HG03196 (cell line): ENCODE measurements around the gene MACF1.
"Not testable (repeated sequence)": the region's sequence is repeated elsewhere in the genome, so short reads cannot be mapped to it uniquely, and the experiment has no call there.

Source experiments
- ATAC-seq: cut with Tn5 transposase; IDR thresholded peaks from one replicate; pipeline ENCODE4 v1.9.1; 2021; ENCODE audit not compliant: unreplicated experiment

MACF1 gene

DNA sequence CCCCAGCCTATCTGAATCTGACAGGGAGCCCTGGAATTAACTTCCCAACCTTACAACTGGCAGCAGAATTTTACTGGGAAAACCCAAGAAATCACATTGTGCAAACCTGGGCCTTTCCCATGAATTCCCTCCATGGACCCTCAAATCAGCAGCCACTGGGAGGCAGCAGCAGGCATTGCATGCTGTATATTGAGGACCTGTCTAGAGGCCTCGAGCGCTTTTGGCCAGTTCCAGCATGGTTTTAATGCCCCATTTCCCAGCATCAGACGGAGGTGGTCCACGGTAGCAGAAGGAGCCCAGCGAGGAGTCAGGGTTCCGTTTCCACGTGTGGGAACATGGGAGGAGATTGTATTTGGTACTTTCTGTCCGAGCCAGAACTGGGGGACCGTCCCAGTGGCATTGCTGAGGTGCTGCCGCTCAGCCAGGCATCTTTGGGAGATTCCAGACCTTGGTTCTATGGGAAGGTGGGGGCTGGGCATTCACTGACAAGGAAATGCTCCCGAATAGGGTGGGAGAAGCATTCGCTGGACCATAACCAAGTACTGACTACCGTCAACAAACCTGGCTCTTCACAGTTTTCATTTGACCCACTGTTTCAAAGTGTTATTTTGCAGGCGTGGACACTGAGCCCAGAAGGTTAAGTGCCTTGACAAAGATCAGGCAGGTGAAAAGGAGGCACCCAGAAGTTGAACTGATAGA lies 302.9 kb downstream of the MACF1 start:
- no peak for ATAC-seq

DNA sequence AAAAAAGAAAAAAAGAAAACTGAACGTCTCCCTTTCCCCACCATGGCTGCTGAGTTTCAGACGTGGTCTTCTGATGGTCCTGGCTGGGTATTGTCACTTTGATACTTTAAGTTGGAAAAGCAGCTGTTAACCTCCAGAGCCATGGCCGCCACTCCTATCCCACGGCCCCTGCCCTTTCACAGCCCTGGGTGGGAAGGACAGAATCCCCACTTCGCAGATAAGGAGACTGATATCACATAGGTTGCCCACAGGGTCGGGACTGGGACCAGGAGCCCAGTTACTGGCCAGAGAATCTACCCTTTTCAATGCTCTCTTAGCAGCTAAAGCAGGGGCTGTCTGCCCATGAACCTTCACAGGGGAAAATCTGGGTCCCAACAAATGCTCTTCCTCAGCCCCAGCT lies 303.8 kb downstream of the MACF1 start:
- no peak for ATAC-seq

DNA sequence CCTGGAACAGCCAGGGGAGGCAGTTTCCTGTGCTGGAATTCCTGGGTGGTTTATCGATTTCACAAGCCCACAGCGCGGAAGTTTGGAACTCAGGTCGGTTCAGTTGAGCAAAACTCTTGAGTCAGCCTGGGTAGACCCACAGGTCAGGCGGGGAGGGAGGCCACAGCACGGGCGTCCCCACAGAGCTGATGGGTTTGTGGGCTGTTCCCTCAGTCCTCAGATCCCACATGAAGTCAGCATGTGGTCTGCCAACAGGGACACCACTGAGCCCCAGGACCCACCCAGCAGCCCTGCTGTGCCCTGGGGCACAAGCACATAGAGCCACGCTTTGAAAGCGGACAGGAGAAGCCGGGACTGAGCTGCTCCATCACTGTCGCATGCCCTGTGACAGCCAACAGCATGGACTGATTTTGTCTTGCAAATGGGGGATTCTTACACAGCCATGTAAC lies 304.4 kb downstream of the MACF1 start:
- peak; percentile 11 for ATAC-seq

DNA sequence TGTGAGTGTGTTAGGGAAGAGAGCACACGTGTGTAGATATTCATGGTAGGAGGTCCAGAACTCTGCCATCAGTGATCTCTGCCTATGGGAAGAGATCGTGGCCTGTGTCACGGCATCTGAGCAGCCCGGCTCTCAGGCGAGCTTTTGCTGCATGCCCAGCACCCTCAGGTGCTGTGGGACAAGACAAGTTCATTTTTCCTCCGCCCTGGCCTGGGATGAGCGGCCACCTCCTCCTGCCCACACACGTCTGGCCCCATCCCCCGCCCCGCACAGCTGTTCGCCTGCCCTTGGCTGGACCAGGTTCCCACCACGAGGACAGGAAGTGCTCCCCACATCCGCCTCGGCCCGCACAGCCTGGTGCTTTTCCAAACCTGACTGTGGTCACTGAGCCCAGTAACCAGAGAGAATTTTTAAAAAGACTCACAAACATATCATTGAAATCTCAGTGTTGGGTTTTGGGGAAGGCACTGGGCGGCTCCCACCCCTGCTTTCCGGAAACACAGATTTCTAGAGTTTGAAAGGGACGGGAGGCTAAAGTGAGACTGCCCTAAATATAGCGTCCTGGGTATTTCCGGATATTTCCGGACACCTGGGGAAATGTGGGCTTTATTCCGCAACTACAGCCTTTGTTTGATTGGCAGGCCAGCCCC lies 305.0 kb downstream of the MACF1 start:
- peak; percentile 61 for ATAC-seq

GRCh38 chr1:39510570-39511186 lies 306.2 kb downstream of the MACF1 start:
- ATAC-seq, result not testable (repeated sequence)

DNA sequence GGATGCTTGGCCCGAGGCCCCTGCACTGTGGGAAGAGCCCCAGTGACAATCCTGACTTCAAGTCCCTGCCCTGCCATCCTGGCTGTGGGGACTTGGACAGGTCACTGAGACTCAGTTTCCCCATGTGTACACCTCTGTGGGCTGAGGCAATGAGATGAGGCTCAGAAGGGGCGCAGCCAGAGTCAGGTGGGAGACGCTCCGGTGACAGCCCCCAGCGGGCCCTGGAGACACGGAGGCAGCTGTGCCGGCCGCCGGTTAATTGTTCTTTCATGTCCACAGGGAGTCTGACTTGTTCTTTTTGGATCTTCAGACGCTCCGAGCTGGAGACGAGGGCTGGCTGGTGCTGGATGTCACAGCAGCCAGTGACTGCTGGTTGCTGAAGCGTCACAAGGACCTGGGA lies 307.0 kb downstream of the MACF1 start:
- ATAC-seq, result not testable (repeated sequence)

DNA sequence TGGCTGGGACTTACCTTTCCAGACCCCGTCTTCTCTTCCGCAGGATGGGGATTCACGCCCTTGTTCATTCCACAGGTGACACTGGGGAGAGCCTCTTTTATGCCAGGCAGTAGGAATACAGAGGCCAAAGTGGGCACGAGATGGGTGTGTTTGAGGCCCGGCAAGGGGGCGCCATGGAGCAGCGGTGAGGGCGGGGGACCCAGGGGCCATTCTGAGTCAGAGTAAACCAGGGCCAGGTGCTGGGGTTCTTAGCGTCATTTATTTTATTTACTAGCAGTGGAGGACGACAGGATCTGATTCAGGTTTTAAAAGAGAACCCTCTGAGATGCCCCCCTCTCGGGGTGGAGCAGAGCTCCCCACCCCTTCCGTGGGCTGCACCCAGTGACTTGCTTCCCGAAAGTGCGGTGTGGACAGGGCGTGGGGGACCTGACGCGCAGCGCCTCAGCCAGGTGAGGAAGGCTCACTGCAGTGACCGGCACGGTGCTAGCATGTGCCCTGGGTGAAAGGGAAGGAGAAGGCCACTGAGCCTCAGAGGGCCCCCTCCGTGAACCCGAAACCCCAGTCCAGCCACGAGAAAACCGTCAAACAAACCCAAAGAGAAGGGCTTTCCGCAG lies 307.8 kb downstream of the MACF1 start:
- not testable (repeated sequence) for ATAC-seq

DNA sequence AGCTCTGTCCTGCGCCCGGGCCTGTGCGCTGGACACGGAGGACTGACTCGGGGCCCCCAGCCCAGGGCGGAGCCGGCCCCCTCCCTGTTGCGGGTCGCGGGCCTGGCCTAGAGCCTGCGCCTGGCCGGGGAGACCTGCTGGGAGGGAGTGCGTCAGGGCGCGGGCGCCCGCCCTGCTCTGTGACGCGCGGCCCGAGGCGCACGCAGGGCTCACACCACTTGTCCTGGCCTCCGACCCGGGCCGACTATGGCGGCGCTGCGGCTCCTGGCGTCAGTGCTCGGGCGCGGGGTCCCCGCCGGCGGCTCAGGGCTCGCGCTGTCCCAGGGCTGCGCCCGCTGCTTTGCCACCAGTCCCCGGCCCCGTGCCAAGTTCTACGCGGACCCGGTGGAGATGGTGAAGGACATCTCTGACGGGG lies 310.2 kb downstream of the MACF1 start:
- not testable (repeated sequence) for ATAC-seq

DNA sequence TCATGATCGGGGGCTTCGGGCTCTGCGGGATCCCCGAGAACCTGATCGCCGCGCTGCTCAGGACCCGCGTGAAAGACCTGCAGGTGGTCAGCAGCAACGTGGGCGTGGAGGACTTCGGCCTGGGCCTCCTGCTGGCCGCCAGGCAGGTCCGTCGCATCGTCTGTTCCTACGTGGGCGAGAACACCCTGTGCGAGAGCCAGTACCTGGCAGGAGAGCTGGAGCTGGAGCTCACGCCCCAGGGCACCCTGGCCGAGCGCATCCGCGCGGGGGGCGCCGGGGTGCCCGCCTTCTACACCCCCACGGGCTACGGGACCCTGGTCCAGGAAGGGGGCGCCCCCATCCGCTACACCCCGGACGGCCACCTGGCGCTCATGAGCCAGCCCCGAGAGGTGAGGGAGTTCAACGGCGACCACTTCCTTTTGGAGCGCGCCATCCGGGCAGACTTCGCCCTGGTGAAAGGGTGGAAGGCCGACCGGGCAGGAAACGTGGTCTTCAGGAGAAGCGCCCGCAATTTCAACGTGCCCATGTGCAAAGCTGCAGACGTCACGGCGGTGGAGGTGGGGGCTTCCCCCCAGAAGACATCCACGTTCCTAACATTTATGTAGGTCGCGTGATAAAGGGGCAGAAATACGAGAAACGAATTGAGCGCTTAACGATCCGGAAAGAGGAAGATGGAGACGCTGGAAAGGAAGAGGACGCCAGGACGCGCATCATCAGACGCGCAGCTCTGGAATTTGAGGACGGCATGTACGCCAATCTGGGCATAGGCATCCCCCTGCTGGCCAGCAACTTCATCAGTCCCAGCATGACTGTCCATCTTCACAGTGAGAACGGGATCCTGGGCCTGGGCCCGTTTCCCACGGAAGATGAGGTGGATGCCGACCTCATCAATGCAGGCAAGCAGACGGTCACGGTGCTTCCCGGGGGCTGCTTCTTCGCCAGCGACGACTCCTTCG lies 310.9 kb downstream of the MACF1 start:
- ATAC-seq, result not testable (repeated sequence)

GRCh38 chr1:39516841-39517240 lies 312.3 kb downstream of the MACF1 start:
- ATAC-seq, result not testable (repeated sequence)

DNA sequence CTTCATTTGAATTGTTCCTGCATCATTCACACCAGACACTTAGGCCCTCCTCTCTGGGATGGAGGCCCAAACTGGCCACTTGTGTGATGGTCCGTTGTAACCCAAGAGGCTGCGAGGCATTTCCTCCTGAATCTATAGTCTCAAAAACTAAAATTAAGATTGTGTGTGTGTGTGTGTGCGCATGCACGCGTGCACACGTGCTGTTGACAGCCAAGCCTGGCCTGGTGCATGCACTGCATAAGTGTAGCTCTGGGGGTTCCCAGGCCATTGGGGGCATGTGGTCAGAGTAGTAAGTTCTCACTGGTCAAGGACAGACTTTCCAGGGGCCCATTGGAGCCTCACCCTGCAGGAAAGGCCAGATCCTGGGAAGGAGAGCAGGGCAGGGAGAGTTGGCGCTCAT lies 313.4 kb downstream of the MACF1 start:
- not testable (repeated sequence) for ATAC-seq

- not testable (repeated sequence) for ATAC-seq
Observed at GRCh38 chr1:39519376-39519775, 314.9 kb downstream of the MACF1 start.

- ATAC-seq, result not testable (repeated sequence)
Observed at GRCh38 chr1:39522221-39522620, 317.7 kb downstream of the MACF1 start.

DNA sequence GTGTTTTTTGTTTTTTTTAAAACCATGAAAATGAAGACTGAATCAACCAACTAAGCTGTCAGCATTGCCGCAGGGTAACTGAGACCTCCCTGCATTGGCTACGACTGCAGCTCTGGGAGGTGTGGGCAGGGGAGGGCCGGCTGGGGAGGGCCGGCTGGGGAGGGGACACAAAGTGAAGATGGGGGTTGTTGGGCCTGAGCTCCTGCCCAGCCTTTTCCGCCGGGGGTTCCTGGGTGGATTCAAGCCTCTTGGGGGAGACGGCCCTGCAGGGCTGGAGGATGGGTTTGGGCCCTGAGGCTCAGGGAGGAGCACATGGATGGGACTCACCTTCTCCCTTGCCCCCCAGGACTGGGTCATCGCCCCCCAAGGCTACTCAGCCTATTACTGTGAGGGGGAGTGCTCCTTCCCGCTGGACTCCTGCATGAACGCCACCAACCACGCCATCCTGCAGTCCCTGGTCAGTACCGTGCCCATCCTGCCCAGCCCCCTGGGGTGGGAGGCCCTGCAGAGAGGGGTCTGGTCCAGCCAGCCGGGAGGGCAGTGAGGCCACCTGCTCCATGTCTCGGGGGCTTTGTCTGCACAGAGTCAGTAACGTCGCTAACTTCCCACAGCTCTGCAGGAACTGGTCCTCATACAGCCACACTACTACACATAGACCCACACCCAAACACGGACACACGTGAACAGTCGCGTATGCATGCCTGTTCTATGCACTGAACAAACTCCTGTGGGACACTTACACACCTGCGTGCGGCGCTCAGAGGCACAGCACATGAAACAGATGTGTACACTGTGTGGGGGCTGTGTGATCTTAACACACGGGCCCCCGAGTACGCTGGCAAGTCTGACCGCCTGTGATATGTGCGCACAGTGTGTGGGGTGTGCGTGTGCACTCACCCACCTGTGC lies 318.4 kb downstream of the MACF1 start:
- no peak for ATAC-seq

DNA sequence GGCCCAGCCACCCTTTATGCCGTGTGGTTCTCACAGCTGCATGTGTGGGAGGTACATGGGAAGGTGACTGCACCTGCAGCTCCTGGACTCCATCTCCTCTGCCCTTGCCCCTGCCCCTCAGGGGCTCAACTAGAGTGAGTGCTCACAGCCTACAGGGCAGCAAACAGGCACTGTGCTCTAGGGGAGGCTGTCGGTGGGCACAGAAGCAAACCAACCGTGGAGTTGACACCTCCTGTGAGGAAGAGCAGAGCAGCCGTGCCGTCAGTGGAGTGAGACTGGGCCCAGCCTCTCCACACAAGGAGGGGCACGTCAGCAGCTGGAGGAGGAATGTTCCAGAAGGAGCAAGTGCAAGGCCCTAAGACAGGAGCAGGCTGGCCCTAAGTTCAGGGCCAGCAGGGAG lies 319.7 kb downstream of the MACF1 start:
- no peak for ATAC-seq

DNA sequence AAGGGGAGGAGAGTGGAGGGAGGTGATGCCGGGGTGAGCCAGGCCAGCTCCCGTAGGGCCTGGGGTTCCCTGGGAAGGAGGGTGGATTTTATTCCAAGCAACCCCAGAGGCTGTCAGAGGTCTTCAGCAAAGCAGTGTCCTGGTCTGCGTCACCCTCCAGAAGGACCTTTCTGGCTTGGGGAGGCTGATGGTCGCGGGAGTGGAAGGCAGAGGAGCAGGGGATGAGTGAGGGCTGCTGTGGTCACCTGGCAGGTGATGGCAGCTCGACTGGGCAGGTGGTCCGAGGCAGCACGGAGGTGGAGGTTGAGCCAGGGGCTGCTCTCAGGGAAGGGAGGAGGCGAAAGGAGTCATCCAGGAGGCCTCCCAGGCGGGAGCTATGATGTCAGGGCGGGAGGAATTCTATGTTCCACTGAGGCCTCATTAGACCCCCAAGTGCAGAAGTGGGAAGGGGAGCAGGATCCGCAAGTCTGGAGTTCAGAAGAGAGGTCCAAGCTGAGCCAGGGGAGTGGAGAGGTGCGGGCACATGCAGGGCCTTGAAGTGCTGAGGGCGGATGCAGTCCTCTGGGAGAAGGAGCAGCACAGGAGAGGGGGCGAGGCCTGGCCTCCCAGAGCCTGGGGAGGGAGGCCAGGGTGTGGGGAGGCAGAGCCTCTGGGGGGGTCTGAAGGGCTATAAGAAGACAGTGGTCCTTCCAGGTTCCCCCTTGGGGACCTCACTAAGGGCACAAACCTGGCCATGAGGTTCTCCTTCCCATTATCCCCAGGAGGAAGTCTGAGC lies 320.3 kb downstream of the MACF1 start:
- no peak for ATAC-seq

GRCh38 chr1:39525366-39526165 lies 321.1 kb downstream of the MACF1 start:
- ATAC-seq, result peak; percentile 93
